NCI-H146 treated with DMSO at 0.1 percent for 48 hours (cell line): ENCODE measurements around the gene TIAM2.

ENCODE experiments used
- DNase-seq: peaks from one replicate; lab custom pipeline; 2025; ENCODE audit not compliant: unreplicated experiment; lab: John Stamatoyannopoulos, UW

Gene TIAM2

GRCh38 chr6:155023717-155024116 lies 28.6 kb downstream of the TIAM2 start:
- DNase-seq = no peak

GRCh38 chr6:155024391-155025027 lies 29.4 kb downstream of the TIAM2 start:
- no peak for DNase-seq

- no peak for DNase-seq
Measured at GRCh38 chr6:155026022-155026705, 31.0 kb downstream of the TIAM2 start.

- no peak for DNase-seq
Measured at GRCh38 chr6:155026706-155027045, 31.6 kb downstream of the TIAM2 start.

- no peak for DNase-seq
Measured at GRCh38 chr6:155030148-155030720, 35.1 kb downstream of the TIAM2 start.

GRCh38 chr6:155031091-155031490 lies 36.0 kb downstream of the TIAM2 start:
- DNase-seq = no peak

GRCh38 chr6:155033021-155033791 lies 38.1 kb downstream of the TIAM2 start:
- DNase-seq = no peak

GRCh38 chr6:155036907-155037306 lies 41.8 kb downstream of the TIAM2 start:
- DNase-seq = no peak

GRCh38 chr6:155038104-155038503 lies 43.0 kb downstream of the TIAM2 start:
- DNase-seq = no peak

- DNase-seq = no peak
Measured at GRCh38 chr6:155038527-155038926, 43.4 kb downstream of the TIAM2 start.

GRCh38 chr6:155039618-155040017 lies 44.5 kb downstream of the TIAM2 start:
- DNase-seq = no peak

GRCh38 chr6:155040154-155040553 lies 45.0 kb downstream of the TIAM2 start:
- DNase-seq = no peak

- DNase-seq = no peak
Measured at GRCh38 chr6:155040901-155041650, 46.0 kb downstream of the TIAM2 start.

- no peak for DNase-seq
Measured at GRCh38 chr6:155041741-155042279, 46.7 kb downstream of the TIAM2 start.

GRCh38 chr6:155042983-155043382 lies 47.9 kb downstream of the TIAM2 start:
- no peak for DNase-seq

- no peak for DNase-seq
Measured at GRCh38 chr6:155045561-155046404, 50.7 kb downstream of the TIAM2 start.

GRCh38 chr6:155047523-155047922 lies 52.4 kb downstream of the TIAM2 start:
- DNase-seq = no peak

GRCh38 chr6:155050311-155050710 lies 55.2 kb downstream of the TIAM2 start:
- DNase-seq = no peak

- no peak for DNase-seq
Measured at GRCh38 chr6:155054491-155055250, 59.6 kb downstream of the TIAM2 start.
